IPS-18c (cell line): ENCODE data around the gene PIP4P1.
"Not testable (repeated sequence)": the region's sequence is repeated elsewhere in the genome, so short reads cannot be mapped to it uniquely, and the experiment has no call there.

Experiments
- H3K4me3 ChIP-seq: 2 replicates; pipeline ENCODE4 v1.7.0; 2013; ENCODE audit warnings: low read depth, mild to moderate bottlenecking, low read length, moderate library complexity; ENCODE audit not compliant: insufficient read depth
- H3K9me3 ChIP-seq: one replicate; pipeline ENCODE4 v1.6.1; 2013; ENCODE audit warnings: mild to moderate bottlenecking, low read length, moderate library complexity; ENCODE audit not compliant: control insufficient read depth, insufficient read depth

Gene PIP4P1

GRCh38 chr14:20454516-20455354 lies 6.5 kb downstream of the PIP4P1 start, which contains the start of the genes APEX1 and OSGEP:
APEX1 (plus strand) TSS chr14:20455226; CDS start chr14:20455646, 420 bp downstream.
OSGEP (minus strand) TSS chr14:20454812; CDS start chr14:20454683, 129 bp downstream.
- H3K9me3 ChIP-seq: no peaks in the 10 kb centered on the region
- H3K4me3 ChIP-seq: peak within 1 kb of the TSS; percentile 56

DNA sequence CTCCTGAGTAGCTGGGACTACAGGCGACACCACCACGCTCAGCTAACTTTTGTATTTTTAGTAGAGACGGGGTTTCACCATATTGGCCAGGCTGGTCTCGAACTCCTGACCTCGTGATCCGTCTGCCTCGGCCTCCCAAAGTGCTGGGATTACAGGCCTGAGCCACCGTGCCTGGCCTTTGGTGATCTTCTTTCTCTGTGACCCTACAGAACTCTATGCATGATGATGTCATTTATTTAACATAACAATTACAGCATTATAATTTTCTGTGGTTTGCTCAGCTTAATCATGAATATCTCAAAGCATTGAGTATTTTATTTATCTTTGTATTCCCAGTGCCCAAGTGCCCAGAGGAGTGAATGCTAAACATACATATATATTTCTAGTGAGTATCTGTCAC lies 8.4 kb downstream of the PIP4P1 start:
- H3K9me3 ChIP-seq, H3K4me3 ChIP-seq: not testable (repeated sequence)

DNA sequence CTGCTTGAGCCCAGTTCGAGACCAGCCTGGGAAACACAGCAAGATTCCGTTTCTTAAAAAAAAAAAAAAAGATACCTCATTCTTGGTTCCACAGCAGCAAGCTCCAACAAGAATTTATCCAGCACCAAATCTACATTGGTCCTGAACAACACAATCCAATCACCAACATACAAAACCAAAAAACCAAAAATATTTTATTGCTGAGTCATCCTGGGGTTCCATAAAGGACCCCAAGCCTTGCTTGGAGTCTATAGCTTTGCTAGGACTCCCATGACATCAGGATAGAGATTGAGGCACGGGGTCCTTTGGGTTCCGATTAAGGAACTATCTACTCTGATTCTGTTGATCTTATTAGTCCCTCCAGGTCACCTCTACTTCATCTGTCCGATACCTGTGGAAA lies 14.3 kb downstream of the PIP4P1 start:
- Histone ChIP-seq H3K4me3 (no peak overlapping the region), H3K9me3 (no peaks in the 10 kb centered on the region)

- not testable (repeated sequence) for H3K9me3 ChIP-seq
Observed at GRCh38 chr14:20443650-20444049, 17.6 kb downstream of the PIP4P1 start.

GRCh38 chr14:20441461-20441860 lies 19.8 kb downstream of the PIP4P1 start:
- Histone ChIP-seq H3K9me3 (no peaks in the 10 kb centered on the region), H3K4me3 (no peak overlapping the region)

More at GRCh38 chr14:20443650-20444049, 17.6 kb downstream of the PIP4P1 start:
- H3K4me3 ChIP-seq: not testable (repeated sequence)

DNA sequence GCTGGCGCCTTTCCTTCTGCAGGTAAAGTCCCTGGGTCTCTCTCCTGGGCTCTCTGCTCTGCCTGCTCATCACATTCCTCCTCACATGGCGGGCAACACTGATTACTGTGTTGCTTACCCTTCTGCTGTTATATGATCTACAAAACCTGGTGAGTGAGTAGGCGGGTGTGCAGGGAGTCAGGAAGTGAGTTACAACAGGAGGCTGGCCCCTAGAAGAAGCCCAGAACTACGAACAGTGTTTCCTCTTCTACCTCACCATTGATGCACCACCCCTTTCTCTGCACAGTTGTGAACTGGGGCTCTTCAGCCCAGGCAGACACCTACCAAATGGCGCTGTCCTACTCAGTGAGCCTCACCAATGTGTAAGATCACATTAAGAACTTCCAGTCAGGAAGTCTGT lies 20.4 kb downstream of the PIP4P1 start:
- no peak overlapping the region; the same call in 1 of the 2 replicates for H3K4me3 ChIP-seq
- H3K9me3 ChIP-seq: no peaks in the 10 kb centered on the region

DNA sequence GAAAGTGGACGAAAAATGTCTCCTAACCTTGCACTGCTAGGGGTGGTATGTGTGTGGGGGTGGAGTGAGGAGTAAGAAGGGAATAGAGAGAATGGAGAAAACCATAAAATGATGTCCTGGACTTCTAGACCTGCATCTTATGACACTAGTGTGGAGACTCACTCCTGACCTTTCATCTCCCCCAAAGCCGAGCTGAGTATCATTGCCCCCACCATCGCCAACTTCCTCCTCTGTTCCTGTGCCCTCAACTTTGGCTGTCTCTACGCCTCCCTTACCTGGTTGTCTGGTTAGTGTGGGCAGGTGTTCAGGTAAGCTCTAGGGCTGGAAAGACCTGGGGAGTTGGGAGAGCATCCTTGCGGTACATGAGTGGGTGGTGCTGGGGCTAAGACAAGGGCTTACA lies 20.8 kb downstream of the PIP4P1 start:
- Histone ChIP-seq H3K4me3 (no peak overlapping the region), H3K9me3 (no peaks in the 10 kb centered on the region)

GRCh38 chr14:20438664-20439063 lies 22.6 kb downstream of the PIP4P1 start:
- H3K9me3 ChIP-seq: no peaks in the 10 kb centered on the region
- H3K4me3 ChIP-seq: no peak overlapping the region

- H3K4me3 ChIP-seq: no peak overlapping the region
- H3K9me3 ChIP-seq: no peaks in the 10 kb centered on the region
Observed at GRCh38 chr14:20436363-20436755, 24.9 kb downstream of the PIP4P1 start.

GRCh38 chr14:20435582-20436362 lies 25.5 kb downstream of the PIP4P1 start, which contains the start of gene KLHL33:
KLHL33 (minus strand) TSS chr14:20436166; CDS start chr14:20435811, 355 bp downstream.
- peak within 1 kb of the TSS; percentile 16 for H3K4me3 ChIP-seq

DNA sequence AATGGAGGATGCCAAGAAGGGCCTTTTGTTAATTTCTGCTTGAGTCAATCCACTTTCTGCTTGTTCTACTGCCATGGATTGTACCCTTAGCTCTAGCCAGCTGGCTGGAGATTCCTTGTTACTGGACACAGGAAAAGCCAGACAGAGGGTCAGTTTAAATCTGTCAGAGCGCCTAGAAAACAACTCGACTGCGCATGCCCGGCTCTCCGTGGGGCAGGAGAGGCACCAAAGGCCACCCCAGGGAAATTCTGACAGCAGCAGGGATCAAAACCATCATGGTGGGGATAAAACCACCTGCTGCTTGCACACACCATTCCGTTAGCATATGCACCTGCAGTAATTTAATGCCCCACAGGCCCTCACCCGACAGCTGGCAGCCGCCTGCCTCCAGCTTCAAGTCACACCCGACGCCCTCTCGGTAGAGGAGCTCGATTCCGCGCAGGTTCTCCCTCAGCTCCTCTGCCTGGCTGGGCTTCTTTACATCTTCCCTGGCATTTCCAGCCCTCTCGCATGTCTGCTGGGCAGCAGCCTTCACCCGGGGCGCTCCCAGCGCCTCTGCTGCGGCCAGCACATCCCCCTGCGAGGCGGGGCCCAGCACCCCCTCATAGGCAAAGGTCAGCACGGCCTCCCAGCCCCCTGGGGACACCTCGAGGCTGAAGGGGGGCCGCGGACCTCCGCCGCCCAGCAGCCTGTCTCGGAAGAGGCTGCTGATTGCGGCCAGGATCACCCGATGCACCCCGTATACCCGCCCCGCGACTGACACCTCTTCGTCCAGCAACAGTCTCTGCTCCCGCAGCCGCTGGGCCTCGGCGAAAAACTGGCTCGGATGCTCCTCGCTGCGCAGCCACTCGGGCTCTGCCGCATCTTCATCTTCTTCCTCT lies 26.3 kb downstream of the PIP4P1 start:
- H3K9me3 ChIP-seq: no peaks in the 10 kb centered on the region
- H3K4me3 ChIP-seq: peak overlapping the region; percentile 16

More at GRCh38 chr14:20435582-20436362, 25.5 kb downstream of the PIP4P1 start, which contains the start of gene KLHL33:
- no peaks in the 10 kb centered on the region for H3K9me3 ChIP-seq

GRCh38 chr14:20429801-20430669 lies 31.2 kb downstream of the PIP4P1 start:
- Histone ChIP-seq H3K4me3 (no peak overlapping the region), H3K9me3 (peaks cover 2% of the 10 kb centered on the region)

DNA sequence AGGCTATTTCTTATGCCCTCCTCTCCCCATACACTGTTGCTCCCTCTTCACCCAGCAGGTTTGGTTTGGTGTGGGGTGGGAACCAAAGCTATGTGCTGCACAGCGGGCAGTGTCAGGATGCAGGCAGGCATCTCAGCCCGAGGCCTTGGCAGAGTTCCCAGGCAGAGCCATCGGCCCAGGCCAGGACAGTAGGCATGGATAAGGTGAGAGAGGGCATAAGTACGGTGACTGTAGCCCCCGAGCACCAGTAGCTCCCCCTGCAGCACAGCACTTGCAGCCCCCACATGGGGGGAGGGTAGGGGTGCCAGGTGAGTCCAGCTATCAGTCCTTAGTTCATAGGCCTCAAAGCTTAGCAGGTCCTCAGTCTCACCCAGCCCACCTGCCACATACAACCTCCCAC lies 32.4 kb downstream of the PIP4P1 start:
- Histone ChIP-seq H3K4me3 (no peak overlapping the region), H3K9me3 (peaks cover 2% of the 10 kb centered on the region)

DNA sequence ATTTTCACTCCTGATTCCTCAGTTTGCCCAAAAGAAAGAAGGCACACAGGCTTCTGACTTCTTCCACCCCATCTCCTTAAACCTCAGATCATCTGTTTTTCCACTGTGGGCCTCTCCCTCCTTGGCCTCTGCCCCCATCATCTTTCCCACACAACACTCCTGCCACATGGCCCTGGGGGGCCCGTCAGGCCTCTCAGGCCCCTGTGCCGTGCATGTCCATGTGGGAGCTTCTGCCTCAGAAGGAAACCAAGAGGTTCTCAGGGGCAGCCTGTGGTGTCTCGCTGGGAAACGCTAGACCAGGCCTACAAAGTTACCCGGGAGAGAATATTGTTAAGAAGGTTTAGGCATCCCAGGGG lies 33.2 kb downstream of the PIP4P1 start:
- Histone ChIP-seq H3K9me3 (peaks cover 2% of the 10 kb centered on the region), H3K4me3 (no peak overlapping the region)

DNA sequence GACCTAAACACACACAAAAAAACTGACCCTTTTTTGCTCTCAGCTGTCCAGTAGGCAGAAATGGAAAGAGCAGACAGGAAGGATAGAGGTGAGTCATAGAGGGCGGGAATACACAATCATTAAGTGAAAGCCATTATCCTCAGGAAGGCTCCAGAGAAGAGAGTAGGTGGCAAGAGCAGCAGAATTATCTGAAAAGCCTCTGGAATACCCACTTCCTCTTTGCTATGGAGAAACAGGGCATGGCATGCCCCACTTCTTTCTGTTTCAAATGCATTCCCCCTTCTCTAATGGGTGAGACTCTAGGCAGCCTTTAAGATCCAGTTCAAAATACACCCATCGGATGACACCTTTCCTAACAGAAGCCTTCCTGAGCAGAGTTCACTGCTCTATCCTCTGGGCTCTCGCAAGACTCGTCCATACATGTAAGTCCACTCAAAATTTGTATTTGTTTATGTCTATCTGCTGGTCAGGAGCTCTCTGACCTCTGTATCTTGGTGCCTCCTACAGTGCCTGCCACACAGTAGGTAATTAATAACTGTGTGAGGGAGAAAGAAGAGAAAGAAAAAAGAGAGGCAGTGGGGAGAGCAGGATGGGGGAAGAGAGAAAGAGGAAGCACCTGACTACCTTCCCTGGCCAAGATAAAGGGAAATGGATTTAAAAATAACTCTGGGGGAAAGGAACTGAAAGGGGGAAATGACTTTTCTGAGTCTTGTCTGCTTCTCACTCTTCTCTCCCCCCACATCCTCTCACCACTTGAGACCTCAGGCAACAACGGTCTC lies 33.8 kb downstream of the PIP4P1 start:
- Histone ChIP-seq H3K4me3 (no peak overlapping the region), H3K9me3 (peaks cover 2% of the 10 kb centered on the region)

GRCh38 chr14:20424851-20425250 lies 36.4 kb downstream of the PIP4P1 start:
- Histone ChIP-seq H3K4me3 (no peak overlapping the region), H3K9me3 (peaks cover 2% of the 10 kb centered on the region)
